Measurements from ENCODE around the gene ARFGAP3. TPM values are rescaled to one million over a fixed set of nuclear protein-coding genes. Genes with fewer than 3 reads are reported as not detected.
"Not testable (repeated sequence)": the region's sequence is repeated elsewhere in the genome, so short reads cannot be mapped to it uniquely, and the experiment has no call there.

The ARFGAP3 gene
- total RNA-seq, 1 donor from 2014 or later, result 28.4 TPM

GRCh38 chr22:42752912-42753311, 104.2 kb downstream of the ARFGAP3 start:
- H3K27me3 Mint-ChIP-seq (ENCODE audit: low read depth), result peaks cover 6% of the 10 kb centered on the region
- no peak for DNase-seq (ENCODE audit: low read depth, low spot score)
- H3K27ac Mint-ChIP-seq (ENCODE audit: unreplicated experiment), result no peak overlapping the region
- no peak for TF ChIP-seq CTCF (conservative IDR thresholded peaks at IDR 0.05)
- H3K4me1 Mint-ChIP-seq, result peaks cover 6% of the 10 kb centered on the region
- H3K4me3 Mint-ChIP-seq, result no peak overlapping the region
- peaks cover 3% of the 10 kb centered on the region for H3K36me3 Mint-ChIP-seq (ENCODE audit: low read depth)
- H3K9me3 Mint-ChIP-seq, result no peaks in the 10 kb centered on the region

GRCh38 chr22:42752230-42752746, 104.8 kb downstream of the ARFGAP3 start:
- H3K27ac Mint-ChIP-seq (ENCODE audit: unreplicated experiment), result no peak overlapping the region
- DNase-seq (ENCODE audit: low read depth, low spot score), result no peak
- no peaks in the 10 kb centered on the region for H3K9me3 Mint-ChIP-seq
- H3K27me3 Mint-ChIP-seq (ENCODE audit: low read depth), result no peaks in the 10 kb centered on the region
- TF ChIP-seq CTCF (conservative IDR thresholded peaks at IDR 0.05), result no peak
- H3K4me1 Mint-ChIP-seq, result peaks cover 13% of the 10 kb centered on the region
- peak overlapping the region; percentile 31 for H3K4me3 Mint-ChIP-seq
- H3K36me3 Mint-ChIP-seq (ENCODE audit: low read depth), result peaks cover 3% of the 10 kb centered on the region

GRCh38 chr22:42750421-42750820, 106.7 kb downstream of the ARFGAP3 start:
- not testable (repeated sequence) for H3K9me3 Mint-ChIP-seq; H3K36me3 Mint-ChIP-seq (ENCODE audit: low read depth); DNase-seq (ENCODE audit: low read depth, low spot score); H3K27me3 Mint-ChIP-seq (ENCODE audit: low read depth); H3K4me3 Mint-ChIP-seq; H3K27ac Mint-ChIP-seq (ENCODE audit: unreplicated experiment)
- H3K4me1 Mint-ChIP-seq, result peaks cover 21% of the 10 kb centered on the region

- no peaks in the 10 kb centered on the region for H3K9me3 Mint-ChIP-seq
- TF ChIP-seq CTCF (conservative IDR thresholded peaks at IDR 0.05), result no peak
- H3K36me3 Mint-ChIP-seq (ENCODE audit: low read depth), result peaks cover 3% of the 10 kb centered on the region
- no peak for DNase-seq (ENCODE audit: low read depth, low spot score)
- no peaks in the 10 kb centered on the region for H3K27me3 Mint-ChIP-seq (ENCODE audit: low read depth)
- H3K4me3 Mint-ChIP-seq, result peak overlapping the region; percentile 31
- H3K4me1 Mint-ChIP-seq, result peaks cover 26% of the 10 kb centered on the region
- H3K27ac Mint-ChIP-seq (ENCODE audit: unreplicated experiment), result peak overlapping the region; percentile 65
Observed at GRCh38 chr22:42747701-42748513, 109.2 kb downstream of the ARFGAP3 start.

Other genes with a start within 250 kb of the ARFGAP3 start
- gene POLDIP3, start 242.4 kb downstream of the ARFGAP3 start, total RNA-seq, result 110 and 114 TPM in 2 replicates
- 0.66 and 1.3 TPM in 2 replicates for gene ATP5MGL, start 216.7 kb downstream of the ARFGAP3 start, total RNA-seq
- gene CYB5R3, start 207.9 kb downstream of the ARFGAP3 start, total RNA-seq, result 105 and 106 TPM in 2 replicates
- gene A4GALT, start 136.4 kb downstream of the ARFGAP3 start, total RNA-seq, result 0.35 and 0.39 TPM in 2 replicates
- gene PACSIN2, start 157.9 kb upstream of the ARFGAP3 start, total RNA-seq, result 76.1 and 79.4 TPM in 2 replicates
- 19.1 TPM in 2 replicates for gene TTLL1, start 232.1 kb upstream of the ARFGAP3 start, total RNA-seq

Measured in neural crest cell (in vitro differentiated cells).